Fibroblast of the conjunctiva (primary cell): Measurements from ENCODE around the gene FEM1B.

Experiments used
- DNase-seq: peaks from one replicate; pipeline ENCODE4 v3.0.0-alpha.2; 2010; ENCODE audit warnings: low read depth

The FEM1B gene

GRCh38 chr15:68326711-68327354 is 49.3 kb downstream of the FEM1B start:
- DNase-seq = no peak

- DNase-seq = no peak
These were observed 50.9 kb downstream of the FEM1B start for GRCh38 chr15:68328443-68328842.

GRCh38 chr15:68328964-68329363 is 51.4 kb downstream of the FEM1B start:
- DNase-seq = no peak

- no peak for DNase-seq
These were observed 52.9 kb downstream of the FEM1B start for GRCh38 chr15:68330416-68330815.

GRCh38 chr15:68330901-68331300 is 53.4 kb downstream of the FEM1B start:
- DNase-seq = no peak

GRCh38 chr15:68332266-68332665 is 54.7 kb downstream of the FEM1B start:
- DNase-seq = no peak

GRCh38 chr15:68333775-68334470 is 56.4 kb downstream of the FEM1B start:
- DNase-seq = no peak

- DNase-seq = no peak
These were observed 57.1 kb downstream of the FEM1B start for GRCh38 chr15:68334661-68335124.

GRCh38 chr15:68335251-68335650 is 57.7 kb downstream of the FEM1B start:
- no peak for DNase-seq

- DNase-seq = no peak
These were observed 58.1 kb downstream of the FEM1B start for GRCh38 chr15:68335655-68336054.

- DNase-seq = no peak
These were observed 59.0 kb downstream of the FEM1B start for GRCh38 chr15:68336516-68336915.

GRCh38 chr15:68337826-68338225 is 60.3 kb downstream of the FEM1B start:
- no peak for DNase-seq

- DNase-seq = no peak
These were observed 61.9 kb downstream of the FEM1B start for GRCh38 chr15:68339481-68339880.

GRCh38 chr15:68340726-68341671 is 63.5 kb downstream of the FEM1B start:
- no peak for DNase-seq

- DNase-seq = no peak
These were observed 64.5 kb downstream of the FEM1B start for GRCh38 chr15:68341760-68342725.

GRCh38 chr15:68343579-68344225 is 66.2 kb downstream of the FEM1B start:
- DNase-seq = no peak

- DNase-seq = no peak
These were observed 67.1 kb downstream of the FEM1B start for GRCh38 chr15:68344600-68344999.
